Upper lobe of left lung (tissue), 4 donors: ENCODE results near the gene UNC13C.

Experiments used
- EP300 ChIP-seq, 4 donors: sonication (generic); formaldehyde crosslinking; IDR thresholded peaks; one replicate each; pipeline ENCODE4 v1.5.1; 2017; ENCODE audit warnings: antibody characterized with exemption in 4 of 4, control low read depth in 2 of 4
- POLR2A ChIP-seq, 4 donors: fragments of 450-650 bp; IDR thresholded peaks; one replicate each; pipeline ENCODE4 v1.5.1; 2016 to 2017; ENCODE audit warnings: antibody characterized with exemption in 4 of 4, mild to moderate bottlenecking in 2 of 4
- TF ChIP-seq, protein P1 (sequence below), 6 experiments: fragments of 450-650 bp in 4 of 6; fragments of 200-600 bp in 2 of 6; sonication (generic) in 2 of 6; IDR thresholded peaks; one replicate each; pipeline ENCODE4 v1.5.1; 2016 to 2019; ENCODE audit warnings: antibody characterized with exemption in 6 of 6

GRCh38 chr15:54515664-54516582 lies 537.7 kb downstream of the UNC13C start:
- TF ChIP-seq, protein P1, sequence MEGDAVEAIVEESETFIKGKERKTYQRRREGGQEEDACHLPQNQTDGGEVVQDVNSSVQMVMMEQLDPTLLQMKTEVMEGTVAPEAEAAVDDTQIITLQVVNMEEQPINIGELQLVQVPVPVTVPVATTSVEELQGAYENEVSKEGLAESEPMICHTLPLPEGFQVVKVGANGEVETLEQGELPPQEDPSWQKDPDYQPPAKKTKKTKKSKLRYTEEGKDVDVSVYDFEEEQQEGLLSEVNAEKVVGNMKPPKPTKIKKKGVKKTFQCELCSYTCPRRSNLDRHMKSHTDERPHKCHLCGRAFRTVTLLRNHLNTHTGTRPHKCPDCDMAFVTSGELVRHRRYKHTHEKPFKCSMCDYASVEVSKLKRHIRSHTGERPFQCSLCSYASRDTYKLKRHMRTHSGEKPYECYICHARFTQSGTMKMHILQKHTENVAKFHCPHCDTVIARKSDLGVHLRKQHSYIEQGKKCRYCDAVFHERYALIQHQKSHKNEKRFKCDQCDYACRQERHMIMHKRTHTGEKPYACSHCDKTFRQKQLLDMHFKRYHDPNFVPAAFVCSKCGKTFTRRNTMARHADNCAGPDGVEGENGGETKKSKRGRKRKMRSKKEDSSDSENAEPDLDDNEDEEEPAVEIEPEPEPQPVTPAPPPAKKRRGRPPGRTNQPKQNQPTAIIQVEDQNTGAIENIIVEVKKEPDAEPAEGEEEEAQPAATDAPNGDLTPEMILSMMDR (IDR thresholded peaks at IDR 0.05): no peak
- TF ChIP-seq POLR2A (IDR thresholded peaks at IDR 0.05): no peak
- TF ChIP-seq EP300 (IDR thresholded peaks at IDR 0.05): no peak
